Measurements from ENCODE around the gene RGMA.

The RGMA gene

DNA sequence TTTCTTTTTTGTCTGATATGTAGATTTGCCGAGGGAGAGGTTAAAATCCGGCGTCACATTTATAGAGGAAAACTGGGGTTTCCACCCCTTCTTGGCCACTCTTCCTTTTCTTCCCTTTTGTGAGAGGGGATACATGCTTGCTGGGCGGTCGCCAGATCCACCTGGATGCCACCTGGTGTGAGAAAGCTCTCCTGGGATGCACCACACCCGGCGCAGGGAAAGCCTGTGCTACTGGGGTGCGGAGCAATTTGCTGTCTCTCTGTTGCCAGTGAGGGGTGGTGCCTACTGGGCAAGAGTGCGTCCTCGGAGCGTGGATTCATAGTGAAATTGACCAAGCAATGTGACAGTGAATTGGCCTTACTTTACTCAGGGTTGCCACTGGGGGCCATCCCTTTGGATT is 2.5 kb upstream of the RGMA start:
- no peak for DNase-seq

DNA sequence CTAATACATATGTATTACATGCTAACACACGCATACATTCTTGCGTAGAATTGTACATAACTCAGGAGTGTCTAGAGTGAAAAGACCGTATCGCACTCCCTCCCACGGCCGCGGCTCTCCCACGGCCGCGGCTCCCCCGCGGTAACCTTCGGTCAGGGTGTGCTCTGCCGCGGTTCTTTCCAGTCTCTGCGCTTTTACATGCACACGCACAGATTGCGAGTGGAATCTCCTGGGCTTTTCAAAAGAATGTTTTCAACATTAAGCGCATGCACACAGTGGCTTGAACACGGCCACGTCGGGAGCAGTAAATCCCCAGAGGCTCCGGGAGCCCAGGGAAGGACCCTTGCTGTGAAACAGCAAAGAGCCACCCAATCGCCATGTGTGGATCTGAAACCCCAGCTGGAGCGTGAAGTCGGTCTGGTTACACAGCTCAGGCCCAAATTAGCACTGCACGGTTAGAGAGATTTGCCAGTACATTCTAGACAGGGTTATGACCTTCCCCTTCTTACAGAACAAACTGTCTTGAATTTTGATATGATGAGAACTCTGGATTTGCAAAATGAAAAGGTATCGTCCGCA is 805 bp upstream of the RGMA start:
- no peak for DNase-seq

DNA sequence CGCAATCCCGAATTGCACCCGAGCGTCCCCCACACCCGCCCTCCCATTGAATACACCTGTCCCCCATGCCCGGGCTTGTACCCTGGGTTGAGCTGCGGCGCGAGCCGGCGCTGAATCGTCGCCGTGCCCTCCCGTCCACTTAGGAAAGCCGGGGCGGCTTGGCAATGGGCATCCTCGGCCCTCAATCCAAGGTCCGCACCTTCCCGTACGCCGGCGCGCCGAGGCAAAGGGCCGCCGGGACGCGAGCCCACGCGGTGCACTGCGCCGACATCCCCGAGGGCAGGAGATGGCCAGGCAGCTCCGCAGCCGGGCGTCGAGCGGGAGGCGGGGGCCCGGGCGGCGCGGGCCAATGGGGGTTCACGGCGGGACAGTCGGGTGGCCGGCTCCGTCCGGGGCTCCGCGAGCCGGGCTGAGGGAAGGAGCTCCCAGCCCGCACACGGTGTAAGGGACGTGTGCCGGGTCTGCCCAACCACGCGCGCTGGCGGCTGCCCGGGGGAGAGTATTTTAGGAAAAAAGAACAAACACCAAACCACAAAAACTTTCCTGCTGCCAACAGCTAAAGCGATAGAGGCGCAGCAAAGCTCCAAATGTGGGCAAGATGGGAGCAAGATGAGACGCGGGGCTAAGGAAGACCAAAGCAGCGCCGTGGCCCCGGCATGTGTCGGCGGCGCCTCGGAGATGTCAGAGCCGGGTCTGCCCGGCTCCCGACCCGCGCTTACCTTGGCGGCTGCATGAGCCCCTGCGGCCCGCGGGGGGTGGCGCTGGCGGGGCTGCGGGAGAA is 621 bp downstream of the RGMA start:
- DNase-seq: peak; percentile 33 to 80

DNA sequence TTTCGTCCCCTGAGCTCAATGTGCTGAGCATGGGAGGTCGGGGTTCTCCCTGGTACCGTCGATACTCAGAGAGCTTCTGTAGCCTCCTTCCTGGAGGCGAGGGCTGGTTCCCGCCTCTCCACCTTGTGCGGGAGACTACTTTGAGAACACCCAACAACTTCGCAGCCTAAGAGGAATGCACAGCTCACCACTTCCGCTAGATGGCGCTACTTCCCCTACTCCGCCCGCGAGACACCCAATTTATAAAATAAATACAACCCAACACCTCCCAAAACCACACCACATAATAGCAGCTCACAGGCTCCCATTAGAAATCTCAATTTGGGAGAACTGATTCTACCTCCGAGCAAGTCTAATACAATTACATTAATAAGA is 1.2 kb downstream of the RGMA start:
- DNase-seq: peak; percentile 58 to 84

DNA sequence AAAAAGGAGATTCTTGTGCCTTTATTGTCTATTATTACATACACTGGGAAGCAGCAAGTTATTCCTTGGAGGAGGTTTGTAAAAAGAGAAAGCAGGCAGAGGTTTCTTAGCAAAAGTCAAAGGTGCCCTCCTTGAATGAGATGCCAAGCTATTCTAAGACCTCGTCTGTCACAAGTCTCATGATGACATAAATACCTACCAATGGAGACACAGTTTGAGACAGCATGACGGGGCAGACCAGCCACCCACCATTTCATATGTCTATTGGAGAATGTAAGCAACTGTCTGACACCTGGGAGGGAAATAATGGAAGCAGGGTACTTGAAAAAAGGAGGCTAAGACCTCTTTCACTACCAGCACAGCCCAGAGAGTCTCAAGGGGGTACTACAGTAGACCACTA is 2.2 kb downstream of the RGMA start:
- DNase-seq: no peak

DNA sequence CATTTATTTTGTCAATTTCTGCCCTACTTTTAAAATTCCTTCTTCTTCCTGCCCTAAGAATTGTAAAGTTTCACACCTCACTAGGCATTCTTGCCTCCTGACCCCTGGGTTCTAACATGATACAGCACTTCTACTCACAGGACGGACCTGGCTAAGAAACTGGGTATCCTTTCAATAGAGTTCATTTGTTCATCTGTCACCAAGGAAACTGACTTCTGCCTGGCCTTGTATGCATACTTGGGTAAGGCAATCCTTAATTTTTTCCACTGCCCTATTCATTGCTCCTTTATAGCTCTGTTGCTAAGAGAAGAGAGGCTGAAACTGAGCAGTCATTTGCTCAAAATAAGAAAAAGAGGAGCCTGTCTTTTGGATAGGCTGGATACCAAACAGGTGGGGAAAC is 3.3 kb downstream of the RGMA start:
- no peak for DNase-seq

DNA sequence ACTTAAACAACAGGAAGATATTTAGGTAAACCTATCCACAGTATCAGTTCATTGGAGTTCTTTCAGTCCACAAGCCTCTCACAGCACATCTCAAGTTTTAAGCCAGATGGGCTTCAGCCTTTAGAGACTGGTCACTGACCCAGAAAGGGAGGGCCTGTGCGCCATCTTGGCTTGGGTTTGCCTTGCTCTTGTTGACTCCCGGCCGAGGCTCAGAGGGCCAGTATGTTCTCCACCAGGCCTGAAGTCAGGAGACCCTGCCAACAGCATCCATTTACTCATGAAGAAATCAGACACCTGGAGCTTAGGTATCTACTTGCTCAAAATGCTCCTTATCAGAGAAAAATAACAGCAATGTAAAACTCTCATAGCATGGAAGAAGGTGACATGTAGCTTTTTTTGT is 6.2 kb downstream of the RGMA start:
- DNase-seq: no peak

DNA sequence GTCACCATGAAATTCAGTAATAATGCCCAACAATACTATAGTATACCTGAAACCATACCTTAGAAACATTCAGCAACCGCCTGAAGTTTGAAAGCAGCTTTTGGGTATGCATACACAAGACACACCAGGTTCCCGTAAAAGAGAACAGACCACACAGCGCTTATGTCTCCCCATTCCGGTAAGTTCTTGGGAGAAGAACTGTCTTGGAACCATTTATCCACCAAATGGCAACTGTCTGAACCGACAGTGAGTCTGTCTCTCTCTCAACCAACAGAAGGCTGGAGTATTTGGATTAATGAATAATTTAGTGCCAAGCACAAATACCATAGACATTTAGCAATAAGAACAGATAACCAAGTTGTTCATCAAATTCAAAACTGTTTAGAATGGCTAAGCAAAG is 7.6 kb downstream of the RGMA start:
- DNase-seq: no peak

DNA sequence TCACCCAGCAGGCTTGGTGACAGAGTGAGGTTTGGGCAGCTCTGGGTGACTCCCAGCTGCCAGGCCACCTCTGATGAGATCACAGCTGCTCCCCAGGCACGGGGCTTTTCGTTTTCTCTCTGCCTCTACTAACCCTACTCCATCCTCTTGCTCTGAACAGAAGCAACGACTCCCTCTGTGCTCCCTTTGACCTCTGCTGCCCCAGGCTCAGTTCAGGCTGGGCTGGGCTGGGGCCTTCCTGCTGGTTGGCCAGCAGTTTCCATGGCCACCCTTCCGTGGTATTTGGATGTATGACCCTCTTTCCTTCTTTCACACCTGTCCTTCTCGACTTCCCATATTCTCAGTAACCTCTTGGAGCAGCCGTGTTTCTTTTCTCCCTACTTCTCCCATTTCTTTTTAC is 8.6 kb downstream of the RGMA start:
- no peak for DNase-seq

DNA sequence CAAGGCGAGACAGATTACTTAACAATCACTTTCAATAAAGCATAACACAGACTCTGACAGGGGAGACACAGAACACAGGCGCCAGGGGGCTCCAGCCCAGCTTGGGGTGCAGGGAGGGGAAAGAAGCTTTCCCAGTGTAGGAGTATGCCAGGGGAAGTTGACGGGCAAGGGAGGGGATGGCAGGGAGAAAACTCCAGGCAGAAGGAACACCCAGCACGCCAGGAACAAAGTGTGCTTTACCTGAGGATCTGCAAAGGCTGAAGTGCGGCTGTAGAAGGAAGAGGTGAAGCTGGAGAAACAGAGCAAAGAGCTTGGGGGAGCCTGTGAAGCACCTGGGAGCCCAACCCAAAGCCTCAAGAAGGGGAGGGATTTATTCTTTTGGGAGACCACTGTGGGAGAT is 12.1 kb downstream of the RGMA start:
- no peak for DNase-seq

DNA sequence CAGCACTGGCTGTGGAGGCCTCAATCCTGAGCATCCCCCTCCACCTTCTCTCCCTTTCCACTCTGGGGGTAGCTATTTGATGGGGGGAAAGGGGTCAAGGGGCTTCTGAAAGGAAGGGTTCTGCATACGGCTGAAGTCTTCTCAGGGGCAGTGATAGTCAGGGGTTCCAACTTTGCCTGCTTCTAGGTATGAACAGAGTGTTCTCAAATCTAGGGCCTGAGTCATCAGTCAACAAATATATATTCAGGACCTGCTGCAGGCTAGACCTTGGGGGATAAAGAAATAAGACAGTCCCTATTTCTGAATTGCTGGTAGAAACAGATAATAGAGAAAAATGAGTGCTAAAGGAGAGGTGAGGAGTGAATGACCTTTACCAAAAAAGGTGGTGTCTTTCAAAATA is 12.8 kb downstream of the RGMA start:
- DNase-seq: no peak

DNA sequence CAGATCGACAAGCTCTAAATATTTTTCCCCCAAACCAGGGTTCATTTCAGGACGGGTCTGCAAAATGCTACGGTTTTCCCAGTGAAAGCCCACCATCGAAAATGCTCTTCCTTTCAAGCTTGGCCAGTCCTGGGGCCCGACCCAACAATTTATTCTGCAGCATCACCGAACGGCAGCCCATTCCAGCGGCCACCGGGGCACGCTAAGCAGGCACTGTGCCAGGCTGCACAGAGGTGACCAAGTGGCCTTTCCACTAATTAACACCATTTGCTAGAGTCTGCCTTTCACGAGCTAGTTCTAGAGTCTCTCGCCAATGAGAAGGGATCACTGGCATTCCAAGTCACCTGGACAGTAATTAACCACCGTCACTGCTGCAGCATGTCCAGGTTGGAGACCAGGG is 14.4 kb downstream of the RGMA start:
- DNase-seq: no peak

DNA sequence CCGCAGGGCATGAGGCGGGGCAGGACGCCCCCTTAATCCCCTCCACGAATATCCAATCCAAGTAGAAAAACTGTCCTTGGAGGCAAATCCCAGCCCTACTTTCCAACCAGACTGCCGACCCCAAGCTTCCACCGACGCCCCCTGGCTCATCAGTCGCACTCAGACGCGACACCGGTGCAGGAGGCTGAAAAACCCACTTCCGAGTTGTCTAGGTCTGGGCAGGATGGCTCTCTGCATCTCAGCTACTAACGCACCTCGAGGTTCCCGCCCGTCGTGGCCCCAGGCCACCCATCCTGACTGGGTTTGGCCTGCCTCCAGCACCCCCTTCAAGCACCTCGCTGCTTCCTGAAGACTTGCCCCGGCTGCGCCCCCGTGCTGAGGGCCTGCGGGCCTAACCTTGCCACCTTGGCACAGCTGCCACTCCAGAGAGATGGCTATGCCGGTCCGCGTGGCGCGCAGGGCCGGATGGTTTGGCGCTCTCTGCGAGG is 15.5 kb downstream of the RGMA start:
- no peak for DNase-seq

DNA sequence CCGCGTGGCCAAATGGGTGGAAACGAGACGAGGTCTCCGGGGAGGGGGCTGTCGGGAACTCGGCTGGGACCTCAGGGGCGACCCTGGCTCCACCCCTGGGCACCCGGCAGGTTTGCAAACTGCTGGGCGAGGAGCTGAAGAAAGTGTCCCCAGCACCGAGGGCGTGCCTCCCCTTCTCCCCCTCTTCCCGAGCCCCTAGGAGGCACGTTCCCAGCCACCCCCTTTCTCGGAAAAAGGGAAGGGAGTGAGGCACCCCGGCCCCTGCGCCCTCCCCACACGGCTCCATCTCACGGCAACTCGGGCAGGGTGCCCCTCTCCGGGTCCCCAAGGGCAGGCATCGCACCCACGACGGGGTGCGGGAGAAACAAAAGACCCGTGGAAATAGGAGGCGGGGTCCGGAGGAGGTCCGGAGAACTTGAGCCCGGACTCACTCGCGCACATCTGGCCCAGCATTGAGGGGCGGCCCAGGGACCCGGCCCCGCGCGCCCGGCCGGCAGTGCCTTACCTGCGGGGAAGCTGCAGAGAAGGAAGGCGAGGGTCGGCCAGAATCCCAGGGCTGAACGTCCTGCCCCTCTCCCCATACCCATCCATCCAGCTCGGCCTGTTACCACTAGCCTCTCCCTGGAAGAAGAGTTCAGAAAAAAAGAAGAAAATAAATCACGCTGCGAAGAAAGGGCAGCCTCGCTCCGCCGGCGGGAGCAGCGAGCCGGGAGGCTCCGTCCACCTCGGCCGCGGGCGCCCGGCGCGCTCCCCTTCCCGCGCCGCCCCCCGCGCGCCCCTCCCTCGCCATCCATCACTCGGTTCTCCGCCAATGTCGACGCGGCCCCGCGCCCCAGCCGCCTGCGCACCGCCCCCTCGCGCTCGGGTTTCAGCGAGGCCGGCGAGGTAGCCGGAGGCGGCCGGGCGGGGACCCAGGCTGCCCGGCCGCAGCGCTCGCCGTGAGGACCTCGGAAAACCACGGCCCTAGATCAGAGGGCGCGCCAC is 16.3 kb downstream of the RGMA start:
- peak; percentile 44 to 91 for DNase-seq

DNA sequence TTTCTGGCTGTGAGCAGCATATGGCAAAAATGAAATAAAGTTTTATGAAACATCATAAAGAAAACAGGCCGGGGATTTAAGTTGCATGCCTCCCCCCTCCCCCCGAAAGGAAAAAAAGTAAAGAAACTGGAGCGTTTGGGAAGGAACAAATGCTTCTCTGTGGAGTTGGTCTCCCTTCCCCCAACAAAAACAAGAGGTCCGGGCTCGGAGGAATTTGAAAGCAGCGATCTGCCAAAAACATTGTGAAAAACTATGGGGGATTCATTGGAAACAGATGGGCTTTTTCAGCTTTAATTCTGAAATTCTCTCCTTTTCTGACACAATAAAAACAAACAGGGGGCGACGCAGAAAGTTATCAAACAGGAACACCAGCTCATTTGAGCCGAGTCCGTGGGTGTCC is 17.0 kb downstream of the RGMA start:
- DNase-seq: no peak

DNA sequence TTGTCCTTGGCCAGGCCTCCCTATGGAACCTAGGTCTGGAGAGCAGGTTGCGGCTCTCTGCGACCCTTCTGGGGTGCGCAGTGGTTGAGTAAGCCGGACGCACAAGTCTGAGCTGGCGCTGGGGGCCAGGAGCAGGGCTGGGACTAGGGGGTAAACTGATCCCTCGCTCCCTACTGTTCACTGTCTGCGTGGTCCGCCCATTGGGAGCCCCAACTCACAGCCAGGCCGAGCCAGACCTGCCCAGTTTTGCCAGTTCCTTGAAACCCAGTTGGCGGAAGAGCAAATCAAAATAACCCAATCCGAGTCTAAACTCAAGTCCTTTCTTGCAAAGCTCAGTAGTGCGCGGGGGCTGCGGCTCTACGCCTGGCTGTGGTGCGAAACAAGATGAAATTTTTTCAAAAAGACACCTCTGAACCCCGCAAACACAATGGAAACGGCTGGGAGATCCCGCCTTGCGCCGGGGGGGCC is 17.5 kb downstream of the RGMA start:
- no peak for DNase-seq

DNA sequence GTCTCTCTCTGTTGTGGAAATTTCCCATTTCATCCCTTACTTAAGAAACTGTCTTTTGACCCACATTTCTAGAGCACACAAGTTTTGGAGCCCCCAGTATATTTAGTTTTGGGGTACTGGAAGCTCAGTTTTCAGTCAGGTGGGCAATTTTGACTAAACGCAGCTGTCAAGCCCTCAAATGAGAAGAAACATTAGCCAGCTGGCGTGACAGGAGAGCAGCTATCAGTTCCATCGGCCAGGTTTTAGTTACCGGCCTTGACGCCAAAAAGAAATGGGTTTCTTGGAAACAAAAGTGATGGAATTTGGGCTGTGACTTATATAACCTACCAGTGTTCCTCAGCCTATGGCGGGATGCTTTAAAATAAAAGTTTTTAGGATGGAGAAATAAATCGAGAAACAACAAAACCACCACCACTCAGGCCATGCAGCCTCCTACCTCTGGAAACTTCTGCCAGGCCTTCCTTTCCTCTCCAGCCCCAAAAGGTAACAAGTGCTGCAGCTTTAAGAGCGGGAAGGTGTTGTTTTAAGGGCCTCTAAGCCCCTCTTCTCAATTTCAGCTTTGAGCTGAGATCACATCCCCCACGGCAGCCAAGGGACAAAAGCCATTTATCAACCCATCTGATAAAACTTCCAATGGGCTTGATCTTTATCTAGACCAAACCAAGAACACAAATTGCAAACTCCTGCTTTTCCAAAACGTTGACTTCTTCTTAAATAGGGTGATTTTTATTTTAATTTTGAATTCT is 18.3 kb downstream of the RGMA start:
- DNase-seq: no peak

DNA sequence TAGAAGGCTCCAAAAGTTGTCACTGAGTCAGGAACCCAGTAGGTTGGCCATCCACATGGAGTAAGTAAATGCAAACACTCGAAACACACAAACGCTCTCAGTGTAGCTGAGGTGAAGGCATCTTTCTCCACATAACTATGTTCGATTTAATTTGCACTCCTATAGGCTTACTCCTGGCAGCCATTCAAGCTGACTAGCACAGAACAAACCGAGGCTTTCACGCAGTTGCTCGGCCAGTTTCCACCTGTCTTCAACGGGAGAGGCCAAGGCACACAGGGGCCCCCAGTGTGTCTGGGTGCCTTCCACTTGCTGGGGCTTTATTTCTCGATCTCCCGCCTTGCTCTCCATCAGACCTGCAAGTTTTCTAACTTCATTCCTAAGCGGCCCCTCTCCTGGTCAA is 18.9 kb downstream of the RGMA start:
- no peak for DNase-seq

DNA sequence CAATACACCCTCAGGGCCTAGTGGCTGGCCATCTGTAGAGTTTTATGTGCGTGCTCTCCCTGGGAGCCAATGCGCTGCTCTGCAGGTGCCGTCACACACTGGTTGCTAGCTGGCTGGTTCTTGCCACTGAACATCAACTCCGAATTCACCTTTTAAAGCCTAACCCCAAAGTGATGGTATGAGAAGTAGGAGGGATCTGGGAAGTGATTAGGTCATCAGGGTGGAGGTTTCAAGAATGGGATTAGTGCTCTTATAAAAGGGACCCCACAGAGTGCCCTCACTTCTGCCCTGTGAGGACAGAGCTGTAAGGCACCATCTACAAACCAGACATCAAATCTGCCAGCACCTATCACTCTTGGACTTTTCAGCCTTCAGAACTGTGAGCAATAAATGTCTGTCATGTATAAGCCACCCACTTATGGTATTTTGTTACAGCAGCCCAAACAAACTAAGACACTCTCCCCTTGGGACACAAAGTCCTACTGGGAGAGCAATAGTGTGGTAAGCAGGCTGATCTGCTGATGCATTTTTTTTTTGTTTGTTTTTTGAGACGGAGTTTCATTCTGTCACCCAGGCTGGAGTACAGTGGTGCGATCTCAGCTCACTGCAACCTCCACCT is 20.3 kb downstream of the RGMA start:
- DNase-seq: no peak

DNA sequence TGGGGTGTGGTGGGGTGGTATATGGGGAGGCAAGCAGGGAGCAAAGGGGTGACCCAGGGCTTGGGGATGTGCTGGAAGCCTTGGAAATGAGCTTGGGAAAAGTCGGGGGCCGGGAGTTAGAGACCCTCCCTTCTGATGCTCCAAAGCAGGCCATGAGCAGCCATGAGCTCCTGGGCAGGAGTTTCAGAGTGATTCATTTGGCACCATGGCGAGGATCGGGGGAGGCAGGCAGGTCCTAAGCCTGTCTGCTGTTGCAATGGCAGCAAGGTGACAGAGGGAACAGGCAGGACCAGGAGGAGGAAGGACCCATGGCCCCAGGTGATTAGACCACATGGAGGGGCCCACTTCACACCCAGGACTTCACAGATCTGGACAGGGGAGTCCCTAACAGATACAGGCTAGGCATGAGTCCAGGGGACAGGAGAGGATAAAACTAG is 21.3 kb downstream of the RGMA start:
- DNase-seq: no peak

DNA sequence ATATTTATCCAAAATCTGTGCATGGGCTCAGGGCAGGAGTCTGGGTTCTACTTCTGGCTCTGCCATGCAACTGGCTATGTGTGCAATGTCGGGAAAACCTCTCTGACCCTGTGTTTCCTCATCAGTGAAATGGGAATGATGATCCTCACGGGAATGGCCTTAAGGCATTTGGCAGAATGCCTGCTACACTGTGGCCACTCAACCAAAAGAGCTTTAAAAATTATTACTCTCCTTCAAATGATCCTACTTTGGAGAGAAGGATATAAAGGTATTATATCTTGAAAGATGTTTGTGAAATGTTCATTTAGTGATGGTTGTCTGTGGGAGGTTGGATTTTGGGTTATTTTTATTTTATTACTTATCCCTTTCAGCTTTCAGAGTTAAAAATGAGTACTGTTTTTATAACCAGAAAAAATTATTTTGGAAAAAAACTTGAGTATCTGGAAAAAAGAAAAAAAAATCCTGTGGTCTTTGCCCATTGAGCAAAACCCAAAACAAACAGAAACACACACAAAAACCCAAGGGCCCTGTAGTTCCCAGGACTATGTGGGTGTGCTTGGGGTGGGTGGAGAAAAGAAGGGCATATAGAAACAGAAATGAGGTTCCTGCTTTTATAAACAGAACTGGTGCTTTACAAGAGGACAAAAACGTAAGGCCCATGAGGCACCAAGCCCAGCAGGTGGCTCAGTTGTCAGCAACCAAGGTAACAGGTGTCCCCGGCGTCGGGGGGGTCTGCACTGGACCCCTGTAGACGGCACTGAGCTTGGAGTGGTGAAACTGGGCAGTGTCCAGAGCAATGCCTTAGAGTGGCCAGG is 22.0 kb downstream of the RGMA start:
- DNase-seq: no peak

Data from NCI-H526 (cell line).